ENCODE data around the gene TAF1D.

Gene TAF1D

DNA sequence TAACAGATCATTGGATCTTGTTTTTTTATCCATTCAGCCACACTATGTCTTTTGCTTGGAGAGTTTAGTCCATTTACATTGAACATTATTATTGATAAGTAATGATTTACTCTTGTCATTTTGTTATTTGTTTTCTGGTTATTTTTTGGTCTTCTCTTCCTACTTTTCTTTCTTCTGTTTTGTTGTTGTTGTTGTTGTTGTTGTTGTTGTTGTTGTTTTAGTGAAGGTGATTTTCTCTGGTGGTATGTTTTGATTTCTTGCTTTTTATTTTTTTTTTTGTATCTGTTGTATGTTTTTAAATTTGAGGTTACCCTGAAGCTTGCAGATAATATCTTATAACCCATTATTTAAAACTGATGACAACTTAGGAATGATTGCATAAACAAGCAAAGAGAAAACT lies 28.6 kb downstream of the TAF1D start:
- TF ChIP-seq, protein P1, sequence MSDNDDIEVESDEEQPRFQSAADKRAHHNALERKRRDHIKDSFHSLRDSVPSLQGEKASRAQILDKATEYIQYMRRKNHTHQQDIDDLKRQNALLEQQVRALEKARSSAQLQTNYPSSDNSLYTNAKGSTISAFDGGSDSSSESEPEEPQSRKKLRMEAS (IDR thresholded peaks at IDR 0.05) = no peak
- TF ChIP-seq RAD21 (IDR thresholded peaks at IDR 0.05; ENCODE audit: low read depth) = no peak

DNA sequence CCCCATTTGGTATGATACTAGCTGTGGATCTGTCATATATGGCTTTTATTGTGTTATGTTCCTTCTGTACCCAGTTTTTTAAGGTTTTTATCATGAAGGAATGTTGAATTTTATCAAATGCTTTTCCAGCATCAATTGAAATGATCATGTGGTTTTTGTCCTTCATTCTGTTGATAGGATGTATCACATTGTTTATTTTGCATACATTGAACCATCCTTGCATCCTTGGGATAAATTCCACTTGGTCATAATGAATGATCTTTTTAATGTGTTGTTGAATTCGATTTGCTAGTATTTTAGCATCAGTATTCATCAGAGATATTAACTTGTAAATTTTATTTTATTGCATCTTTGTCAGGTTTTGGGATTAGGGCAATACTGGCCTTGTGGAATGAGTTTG lies 31.1 kb downstream of the TAF1D start:
- TF ChIP-seq TAF1 (IDR thresholded peaks at IDR 0.05; ENCODE audit: low read depth) (no peak), YY1 (IDR thresholded peaks at IDR 0.05; ENCODE audit: low read depth) (no peak), EGR1 (IDR thresholded peaks at IDR 0.05) (no peak), RAD21 (IDR thresholded peaks at IDR 0.05; ENCODE audit: low read depth) (no peak), TCF12 (IDR thresholded peaks at IDR 0.05; ENCODE audit: low read depth) (no peak), NFIC (IDR thresholded peaks at IDR 0.05) (no peak), ZBTB7A (IDR thresholded peaks at IDR 0.05; ENCODE audit: low read depth) (no peak), TEAD4 (IDR thresholded peaks at IDR 0.05) (no peak), EP300 (IDR thresholded peaks at IDR 0.05; ENCODE audit: borderline replicate concordance) (no peak), FOXM1 (IDR thresholded peaks at IDR 0.05; ENCODE audit: borderline replicate concordance, low read depth) (no peak), CREB1 (IDR thresholded peaks at IDR 0.05; ENCODE audit: low read depth) (no peak)
- TF ChIP-seq, protein P2, sequence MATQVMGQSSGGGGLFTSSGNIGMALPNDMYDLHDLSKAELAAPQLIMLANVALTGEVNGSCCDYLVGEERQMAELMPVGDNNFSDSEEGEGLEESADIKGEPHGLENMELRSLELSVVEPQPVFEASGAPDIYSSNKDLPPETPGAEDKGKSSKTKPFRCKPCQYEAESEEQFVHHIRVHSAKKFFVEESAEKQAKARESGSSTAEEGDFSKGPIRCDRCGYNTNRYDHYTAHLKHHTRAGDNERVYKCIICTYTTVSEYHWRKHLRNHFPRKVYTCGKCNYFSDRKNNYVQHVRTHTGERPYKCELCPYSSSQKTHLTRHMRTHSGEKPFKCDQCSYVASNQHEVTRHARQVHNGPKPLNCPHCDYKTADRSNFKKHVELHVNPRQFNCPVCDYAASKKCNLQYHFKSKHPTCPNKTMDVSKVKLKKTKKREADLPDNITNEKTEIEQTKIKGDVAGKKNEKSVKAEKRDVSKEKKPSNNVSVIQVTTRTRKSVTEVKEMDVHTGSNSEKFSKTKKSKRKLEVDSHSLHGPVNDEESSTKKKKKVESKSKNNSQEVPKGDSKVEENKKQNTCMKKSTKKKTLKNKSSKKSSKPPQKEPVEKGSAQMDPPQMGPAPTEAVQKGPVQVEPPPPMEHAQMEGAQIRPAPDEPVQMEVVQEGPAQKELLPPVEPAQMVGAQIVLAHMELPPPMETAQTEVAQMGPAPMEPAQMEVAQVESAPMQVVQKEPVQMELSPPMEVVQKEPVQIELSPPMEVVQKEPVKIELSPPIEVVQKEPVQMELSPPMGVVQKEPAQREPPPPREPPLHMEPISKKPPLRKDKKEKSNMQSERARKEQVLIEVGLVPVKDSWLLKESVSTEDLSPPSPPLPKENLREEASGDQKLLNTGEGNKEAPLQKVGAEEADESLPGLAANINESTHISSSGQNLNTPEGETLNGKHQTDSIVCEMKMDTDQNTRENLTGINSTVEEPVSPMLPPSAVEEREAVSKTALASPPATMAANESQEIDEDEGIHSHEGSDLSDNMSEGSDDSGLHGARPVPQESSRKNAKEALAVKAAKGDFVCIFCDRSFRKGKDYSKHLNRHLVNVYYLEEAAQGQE (IDR thresholded peaks at IDR 0.05; ENCODE audit: low read depth) = no peak
- TF ChIP-seq, protein P3, sequence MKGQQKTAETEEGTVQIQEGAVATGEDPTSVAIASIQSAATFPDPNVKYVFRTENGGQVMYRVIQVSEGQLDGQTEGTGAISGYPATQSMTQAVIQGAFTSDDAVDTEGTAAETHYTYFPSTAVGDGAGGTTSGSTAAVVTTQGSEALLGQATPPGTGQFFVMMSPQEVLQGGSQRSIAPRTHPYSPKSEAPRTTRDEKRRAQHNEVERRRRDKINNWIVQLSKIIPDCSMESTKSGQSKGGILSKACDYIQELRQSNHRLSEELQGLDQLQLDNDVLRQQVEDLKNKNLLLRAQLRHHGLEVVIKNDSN (IDR thresholded peaks at IDR 0.05) = no peak
- TF ChIP-seq, protein P1 (IDR thresholded peaks at IDR 0.05) = no peak

DNA sequence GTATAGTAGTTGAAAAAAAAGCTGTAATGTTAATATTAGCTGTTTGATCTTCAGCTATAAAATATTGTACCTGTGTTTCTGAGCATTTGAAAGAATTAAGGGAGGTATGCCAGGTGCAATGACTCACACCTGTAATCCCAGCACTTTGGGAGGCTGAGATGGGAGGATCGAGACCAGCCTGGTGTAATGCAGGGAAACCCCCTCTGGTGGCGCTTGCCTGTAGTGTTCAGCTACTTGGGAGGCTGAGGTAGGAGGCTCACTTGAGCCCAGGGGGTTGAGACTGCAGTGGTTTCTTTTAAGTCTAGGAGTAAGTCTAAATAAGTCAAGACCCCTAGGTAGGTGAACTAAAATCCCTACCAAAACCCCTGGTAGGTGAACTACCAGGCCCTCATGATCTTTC lies 37.1 kb downstream of the TAF1D start:
- TF ChIP-seq TCF12 (IDR thresholded peaks at IDR 0.05; ENCODE audit: low read depth) = no peak
- TF ChIP-seq, protein P1 (IDR thresholded peaks at IDR 0.05) = no peak

DNA sequence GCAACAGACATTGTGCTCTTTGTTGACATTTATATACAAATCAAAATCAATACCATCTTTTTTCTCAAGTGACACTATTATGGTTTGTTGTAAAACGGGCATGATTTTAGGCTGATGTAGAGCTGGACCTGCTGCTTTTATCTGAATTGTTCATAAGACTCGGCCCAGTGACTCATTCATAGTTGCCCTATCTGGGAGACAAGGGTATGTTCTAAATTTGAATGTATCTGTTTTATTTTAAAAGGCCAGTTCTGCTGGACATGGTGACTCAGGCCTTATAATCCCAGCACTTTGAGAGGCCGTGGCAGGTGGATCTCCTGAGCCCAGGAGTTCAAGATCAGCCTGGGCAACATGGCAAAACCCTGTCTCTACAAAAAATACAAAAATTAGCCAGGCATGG lies 40.5 kb downstream of the TAF1D start:
- no peak for TF ChIP-seq NFIC (IDR thresholded peaks at IDR 0.05)
- TF ChIP-seq ZBTB7A (IDR thresholded peaks at IDR 0.05; ENCODE audit: low read depth) = no peak
- TF ChIP-seq EP300 (IDR thresholded peaks at IDR 0.05; ENCODE audit: borderline replicate concordance) = no peak
- no peak for TF ChIP-seq EGR1 (IDR thresholded peaks at IDR 0.05)
- TF ChIP-seq CREB1 (IDR thresholded peaks at IDR 0.05; ENCODE audit: low read depth) = no peak
- no peak for TF ChIP-seq TCF12 (IDR thresholded peaks at IDR 0.05; ENCODE audit: low read depth)
- TF ChIP-seq RAD21 (IDR thresholded peaks at IDR 0.05; ENCODE audit: low read depth) = no peak
- TF ChIP-seq, protein P2 (IDR thresholded peaks at IDR 0.05; ENCODE audit: low read depth) = no peak
- TF ChIP-seq TAF1 (IDR thresholded peaks at IDR 0.05; ENCODE audit: low read depth) = no peak
- TF ChIP-seq CEBPB (IDR thresholded peaks at IDR 0.05) = no peak
- TF ChIP-seq TEAD4 (IDR thresholded peaks at IDR 0.05) = no peak
- no peak for TF ChIP-seq FOXM1 (IDR thresholded peaks at IDR 0.05; ENCODE audit: borderline replicate concordance, low read depth)
- TF ChIP-seq, protein P1 (IDR thresholded peaks at IDR 0.05) = no peak
- no peak for TF ChIP-seq YY1 (IDR thresholded peaks at IDR 0.05; ENCODE audit: low read depth)
- TF ChIP-seq, protein P3 (IDR thresholded peaks at IDR 0.05) = no peak

DNA sequence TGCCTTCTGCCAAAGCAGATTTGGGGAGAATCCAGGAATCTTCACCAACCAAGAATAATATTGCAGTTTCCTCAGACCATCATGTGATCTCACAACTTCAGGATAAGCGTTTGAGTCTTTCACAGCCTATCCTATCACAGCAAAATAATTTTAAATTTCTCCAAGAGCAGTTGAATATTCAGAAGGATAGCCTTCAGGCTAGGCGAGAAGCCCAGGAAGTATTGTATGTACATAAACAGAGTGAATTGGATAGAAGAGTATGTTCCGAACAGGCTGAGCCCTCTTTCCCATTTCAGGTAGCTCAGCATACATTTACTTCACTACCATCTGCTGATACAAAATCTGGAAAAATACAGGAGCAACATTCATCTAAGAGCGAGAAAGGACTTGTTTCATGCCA lies 43.7 kb downstream of the TAF1D start:
- TF ChIP-seq EGR1 (IDR thresholded peaks at IDR 0.05) (no peak), TAF1 (IDR thresholded peaks at IDR 0.05; ENCODE audit: low read depth) (no peak), FOXM1 (IDR thresholded peaks at IDR 0.05; ENCODE audit: borderline replicate concordance, low read depth) (no peak), CEBPB (IDR thresholded peaks at IDR 0.05) (no peak), ZBTB7A (IDR thresholded peaks at IDR 0.05; ENCODE audit: low read depth) (no peak), NFIC (IDR thresholded peaks at IDR 0.05) (no peak), EP300 (IDR thresholded peaks at IDR 0.05; ENCODE audit: borderline replicate concordance) (no peak)
- TF ChIP-seq, protein P3 (IDR thresholded peaks at IDR 0.05) = no peak

DNA sequence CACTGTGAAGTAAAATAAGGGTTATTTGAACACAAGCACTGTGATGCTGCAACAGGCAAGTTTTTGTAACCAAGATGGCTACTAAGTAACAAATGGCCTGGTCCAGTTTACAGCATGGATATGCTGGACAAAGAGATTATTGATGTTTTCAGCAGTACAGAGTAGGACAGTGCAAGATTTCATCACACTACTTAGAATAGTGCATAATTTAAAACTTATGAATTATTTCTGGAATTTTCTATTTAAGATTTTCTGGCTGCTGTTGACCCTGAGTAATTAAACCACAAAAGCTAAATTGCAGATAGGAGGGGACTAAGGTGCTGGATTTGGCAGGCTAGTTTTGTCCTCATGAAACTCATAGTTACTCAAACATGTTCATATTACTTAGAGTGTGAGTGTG lies 46.7 kb downstream of the TAF1D start:
- no peak for TF ChIP-seq CEBPB (IDR thresholded peaks at IDR 0.05)
- no peak for TF ChIP-seq TAF1 (IDR thresholded peaks at IDR 0.05; ENCODE audit: low read depth)
- no peak for TF ChIP-seq TCF12 (IDR thresholded peaks at IDR 0.05; ENCODE audit: low read depth)
- no peak for TF ChIP-seq RAD21 (IDR thresholded peaks at IDR 0.05; ENCODE audit: low read depth)
- TF ChIP-seq, protein P1 (IDR thresholded peaks at IDR 0.05) = no peak
- TF ChIP-seq, protein P2 (IDR thresholded peaks at IDR 0.05; ENCODE audit: low read depth) = no peak
- no peak for TF ChIP-seq FOXM1 (IDR thresholded peaks at IDR 0.05; ENCODE audit: borderline replicate concordance, low read depth)
- no peak for TF ChIP-seq EGR1 (IDR thresholded peaks at IDR 0.05)
- TF ChIP-seq NFIC (IDR thresholded peaks at IDR 0.05) = no peak

All from Ishikawa (cell line).